Suprapubic skin (tissue), 4 donors: ENCODE results near the gene CNOT2. TPM values are rescaled to one million over a fixed set of nuclear protein-coding genes. Genes with fewer than 3 reads are reported as not detected.

Experiments used
- DNase-seq, 2 donors: peaks; one replicate each; pipeline ENCODE4 v3.0.0-alpha.2; 2019; ENCODE audit warnings: low spot score in 2 of 2
- H3K27ac ChIP-seq: fragments of 200-600 bp; sonication (generic); one replicate; pipeline ENCODE4 v1.5.1; 2019
- H3K27me3 ChIP-seq: fragments of 200-600 bp; sonication (generic); one replicate; pipeline ENCODE4 v1.5.1; 2019
- H3K36me3 ChIP-seq: fragments of 200-600 bp; sonication (generic); one replicate; pipeline ENCODE4 v1.5.1; 2019
- H3K4me1 ChIP-seq: fragments of 200-600 bp; sonication (generic); one replicate; pipeline ENCODE4 v1.5.1; 2019
- H3K4me3 ChIP-seq: fragments of 200-600 bp; sonication (generic); one replicate; pipeline ENCODE4 v1.5.1; 2019; ENCODE audit warnings: mild to moderate bottlenecking
- H3K9me3 ChIP-seq: fragments of 200-600 bp; sonication (generic); one replicate; pipeline ENCODE4 v1.5.1; 2019
- EP300 ChIP-seq: sonication (generic); formaldehyde crosslinking; IDR thresholded peaks from one replicate; pipeline ENCODE4 v1.6.1; 2017; ENCODE audit warnings: antibody characterized with exemption
- POLR2A ChIP-seq, 2 donors: fragments of 450-650 bp; IDR thresholded peaks; one replicate each; pipeline ENCODE4 v1.6.1; 2017; ENCODE audit warnings: antibody characterized with exemption in 2 of 2, mild to moderate bottlenecking in 2 of 2, moderate library complexity in 2 of 2
- POLR2AphosphoS5 ChIP-seq, 3 donors: sonication (generic); formaldehyde crosslinking; IDR thresholded peaks; one replicate each; pipeline ENCODE4 v1.6.1; 2017; ENCODE audit warnings: antibody characterized with exemption in 3 of 3
- WGBS: methylation state at CpG from one replicate; pipeline ENCODE4 v1.1.5; 2018; 5-methylcytosine and 5-hydroxymethylcytosine counted together
- total RNA-seq, 4 donors: library from RNA; depleted of rRNA; stranded (reverse); fragments of >200 nt; gene quantifications; one replicate each; pipeline ENCODE4 v1.1.0, GENCODE V29; 2016
- TF ChIP-seq, protein P1 (sequence below), 2 donors: fragments of 200-600 bp in 1 of 2; fragments of 450-650 bp in 1 of 2; sonication (generic) in 1 of 2; IDR thresholded peaks; one replicate each; pipeline ENCODE4 v1.5.1; 2016 to 2019; ENCODE audit warnings: antibody characterized with exemption in 2 of 2, mild to moderate bottlenecking in 1 of 2, moderate library complexity in 1 of 2

CNOT2 gene
- total RNA-seq, 4 donors from 2014 or later, result 135 to 259 (median 152) TPM

DNA sequence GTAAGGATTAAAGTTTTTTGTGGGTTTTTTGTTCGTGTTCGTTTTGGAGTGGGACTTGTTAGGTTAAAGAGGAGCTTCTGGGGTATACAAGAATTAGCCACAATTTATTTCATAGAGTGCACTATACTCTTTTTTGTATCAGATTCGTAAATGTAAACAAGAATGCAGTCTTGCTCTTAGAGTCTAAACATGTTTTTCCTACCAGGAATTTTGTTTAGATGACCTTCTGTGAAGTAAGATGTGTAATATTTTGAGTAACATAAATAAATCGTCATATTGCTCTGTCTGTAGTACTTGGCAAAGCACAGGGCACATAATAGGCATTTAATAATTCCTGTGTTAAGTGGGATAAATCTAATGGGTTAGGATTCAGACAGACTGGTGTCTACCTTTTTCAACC is 9.6 kb downstream of the CNOT2 start:
- Histone ChIP-seq H3K27me3 (no peaks in the 10 kb centered on the region), H3K27ac (no peak overlapping the region), H3K36me3 (no peaks in the 10 kb centered on the region), H3K9me3 (no peaks in the 10 kb centered on the region), H3K4me1 (peaks cover 47% of the 10 kb centered on the region), H3K4me3 (no peak overlapping the region)
- 69% methylated on average over 4 of the region's 4 CpGs for WGBS
- no peak for DNase-seq
- no peak for TF ChIP-seq POLR2A (IDR thresholded peaks at IDR 0.05)
- TF ChIP-seq POLR2AphosphoS5 (IDR thresholded peaks at IDR 0.05), result no peak
- TF ChIP-seq, protein P1, sequence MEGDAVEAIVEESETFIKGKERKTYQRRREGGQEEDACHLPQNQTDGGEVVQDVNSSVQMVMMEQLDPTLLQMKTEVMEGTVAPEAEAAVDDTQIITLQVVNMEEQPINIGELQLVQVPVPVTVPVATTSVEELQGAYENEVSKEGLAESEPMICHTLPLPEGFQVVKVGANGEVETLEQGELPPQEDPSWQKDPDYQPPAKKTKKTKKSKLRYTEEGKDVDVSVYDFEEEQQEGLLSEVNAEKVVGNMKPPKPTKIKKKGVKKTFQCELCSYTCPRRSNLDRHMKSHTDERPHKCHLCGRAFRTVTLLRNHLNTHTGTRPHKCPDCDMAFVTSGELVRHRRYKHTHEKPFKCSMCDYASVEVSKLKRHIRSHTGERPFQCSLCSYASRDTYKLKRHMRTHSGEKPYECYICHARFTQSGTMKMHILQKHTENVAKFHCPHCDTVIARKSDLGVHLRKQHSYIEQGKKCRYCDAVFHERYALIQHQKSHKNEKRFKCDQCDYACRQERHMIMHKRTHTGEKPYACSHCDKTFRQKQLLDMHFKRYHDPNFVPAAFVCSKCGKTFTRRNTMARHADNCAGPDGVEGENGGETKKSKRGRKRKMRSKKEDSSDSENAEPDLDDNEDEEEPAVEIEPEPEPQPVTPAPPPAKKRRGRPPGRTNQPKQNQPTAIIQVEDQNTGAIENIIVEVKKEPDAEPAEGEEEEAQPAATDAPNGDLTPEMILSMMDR (IDR thresholded peaks at IDR 0.05), result no peak

DNA sequence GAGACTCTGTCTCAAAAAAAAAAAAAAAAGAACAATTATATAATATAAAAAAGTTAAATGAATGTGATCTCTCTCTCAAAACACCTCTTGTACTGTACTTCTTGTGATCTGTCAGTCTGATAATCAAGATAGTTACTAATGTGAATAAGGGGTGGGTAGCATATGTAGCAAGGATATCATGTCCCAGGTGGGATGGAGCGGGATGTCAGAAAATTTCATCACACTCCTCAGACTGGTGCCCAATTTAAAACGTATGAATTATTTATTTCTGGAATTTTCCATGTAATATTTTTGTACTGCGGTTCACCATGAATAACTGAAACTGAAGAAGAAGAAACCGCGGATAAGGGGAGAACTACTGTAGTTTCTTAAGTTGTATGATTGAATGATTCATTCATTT is 11.0 kb downstream of the CNOT2 start:
- Histone ChIP-seq H3K9me3 (no peaks in the 10 kb centered on the region), H3K36me3 (no peaks in the 10 kb centered on the region), H3K4me1 (peaks cover 41% of the 10 kb centered on the region), H3K27me3 (no peaks in the 10 kb centered on the region), H3K4me3 (no peak overlapping the region), H3K27ac (no peak overlapping the region)
- DNase-seq, result no peak
- 86% methylated on average over 5 of the region's 5 CpGs for WGBS
- no peak for TF ChIP-seq EP300
- TF ChIP-seq POLR2A (IDR thresholded peaks at IDR 0.05), result no peak
- TF ChIP-seq, protein P1 (IDR thresholded peaks at IDR 0.05), result no peak
- no peak for TF ChIP-seq POLR2AphosphoS5 (IDR thresholded peaks at IDR 0.05)

DNA sequence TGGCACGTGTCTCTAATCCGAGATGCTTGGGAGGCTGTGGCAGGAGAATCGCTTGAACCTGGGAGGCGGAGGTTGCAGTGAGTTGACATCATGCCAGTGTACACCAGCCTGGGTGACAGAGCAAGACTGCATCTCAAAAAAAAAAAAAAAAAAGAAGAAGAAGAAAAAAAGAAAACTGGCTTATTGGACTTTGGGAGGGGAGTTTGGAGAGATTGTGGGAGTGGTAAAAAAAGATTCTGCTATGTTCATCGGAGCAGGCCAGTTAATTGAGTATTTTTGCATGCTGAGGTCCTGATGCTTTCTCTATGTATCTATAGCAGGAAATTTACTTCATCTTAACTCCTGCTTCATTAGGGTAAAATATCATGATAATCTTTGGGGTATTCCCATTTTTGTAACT is 11.6 kb downstream of the CNOT2 start:
- Histone ChIP-seq H3K27ac (no peak overlapping the region), H3K4me1 (peaks cover 38% of the 10 kb centered on the region), H3K36me3 (no peaks in the 10 kb centered on the region), H3K27me3 (no peaks in the 10 kb centered on the region), H3K4me3 (no peak overlapping the region), H3K9me3 (no peaks in the 10 kb centered on the region)
- TF ChIP-seq, protein P1 (IDR thresholded peaks at IDR 0.05), result no peak
- TF ChIP-seq POLR2AphosphoS5 (IDR thresholded peaks at IDR 0.05) (no peak), POLR2A (IDR thresholded peaks at IDR 0.05) (no peak), EP300 (no peak)
- 86% methylated on average over 5 of the region's 5 CpGs for WGBS
- no peak for DNase-seq

DNA sequence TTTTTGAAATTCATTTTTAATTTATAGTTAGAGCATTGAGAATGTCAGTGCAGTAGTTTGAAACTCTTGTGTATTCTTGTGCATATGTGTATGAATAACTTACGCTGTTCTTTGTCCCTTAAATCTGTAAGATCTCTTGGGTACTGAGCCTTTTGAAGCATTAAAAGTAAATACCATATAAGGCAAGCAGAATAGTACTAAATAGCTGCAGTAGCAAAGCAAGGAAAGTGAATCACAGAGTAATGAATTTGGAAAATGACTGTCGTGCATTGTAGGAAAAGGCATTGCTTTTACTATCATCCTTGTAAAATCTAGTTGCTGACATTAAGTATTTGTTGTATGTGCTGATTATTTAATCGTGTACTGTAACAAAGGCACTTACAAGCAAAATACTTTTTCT is 12.1 kb downstream of the CNOT2 start:
- 47% methylated on average over 3 of the region's 3 CpGs for WGBS
- peaks cover 33% of the 10 kb centered on the region for H3K4me1 ChIP-seq
- no peak overlapping the region for H3K27ac ChIP-seq
- no peak overlapping the region for H3K4me3 ChIP-seq
- no peak for TF ChIP-seq POLR2AphosphoS5 (IDR thresholded peaks at IDR 0.05)
- TF ChIP-seq POLR2A (IDR thresholded peaks at IDR 0.05), result no peak
- TF ChIP-seq, protein P1 (IDR thresholded peaks at IDR 0.05), result no peak
- no peaks in the 10 kb centered on the region for H3K27me3 ChIP-seq
- no peaks in the 10 kb centered on the region for H3K36me3 ChIP-seq
- DNase-seq, result no peak
- H3K9me3 ChIP-seq, result no peaks in the 10 kb centered on the region

DNA sequence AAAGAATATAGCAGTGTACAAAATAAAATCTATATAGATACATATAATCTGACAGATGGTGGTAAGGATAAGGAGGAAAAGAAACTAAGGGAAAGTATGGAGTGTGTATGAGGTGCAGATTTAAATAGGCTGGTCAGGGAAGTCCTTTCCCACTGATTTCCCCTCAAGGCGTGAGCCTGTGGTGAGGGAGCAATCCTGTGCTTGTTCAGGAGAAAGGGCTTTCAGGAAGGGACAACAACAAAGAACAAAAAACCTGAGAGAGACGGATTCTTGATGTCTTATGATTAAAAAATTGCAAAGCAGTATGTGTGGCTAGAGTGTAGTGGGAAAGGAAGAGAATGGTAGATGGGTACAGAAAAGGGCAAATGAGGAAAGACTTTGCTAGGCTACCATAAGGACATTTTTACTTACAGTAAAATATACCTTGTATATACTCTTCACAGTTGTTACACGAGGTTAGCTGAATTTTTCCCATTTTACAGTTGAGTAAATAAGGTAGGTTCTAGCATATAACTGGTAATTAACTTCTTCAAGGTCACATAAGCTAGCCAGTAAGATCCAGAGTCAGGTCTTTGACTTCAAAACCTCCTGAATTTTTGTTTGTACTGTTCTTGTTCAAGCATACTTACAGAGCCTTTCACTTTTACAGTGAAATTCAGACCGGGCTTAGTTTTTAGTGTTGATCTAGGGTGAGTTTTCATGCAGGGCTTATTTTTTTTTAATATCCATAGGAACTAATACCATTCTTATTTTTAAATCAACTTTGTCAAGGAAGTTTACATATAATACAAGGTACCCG is 15.6 kb downstream of the CNOT2 start:
- DNase-seq, result no peak
- no peak overlapping the region for H3K27ac ChIP-seq
- no peak overlapping the region for H3K4me3 ChIP-seq
- H3K27me3 ChIP-seq, result no peaks in the 10 kb centered on the region
- H3K4me1 ChIP-seq, result peaks cover 21% of the 10 kb centered on the region
- no peaks in the 10 kb centered on the region for H3K9me3 ChIP-seq
- TF ChIP-seq POLR2AphosphoS5 (IDR thresholded peaks at IDR 0.05), result no peak
- no peak for TF ChIP-seq POLR2A (IDR thresholded peaks at IDR 0.05)
- TF ChIP-seq EP300, result no peak
- TF ChIP-seq, protein P1 (IDR thresholded peaks at IDR 0.05), result no peak
- H3K36me3 ChIP-seq, result no peaks in the 10 kb centered on the region
- 81% methylated on average over 5 of the region's 5 CpGs for WGBS
